8988T (cell line): ENCODE measurements around the gene ARSB.
"Not testable (repeated sequence)": the region's sequence is repeated elsewhere in the genome, so short reads cannot be mapped to it uniquely, and the experiment has no call there.

ENCODE experiments used
- DNase-seq: peaks from one replicate; pipeline ENCODE4 v3.0.0; 2011

ARSB gene

DNA sequence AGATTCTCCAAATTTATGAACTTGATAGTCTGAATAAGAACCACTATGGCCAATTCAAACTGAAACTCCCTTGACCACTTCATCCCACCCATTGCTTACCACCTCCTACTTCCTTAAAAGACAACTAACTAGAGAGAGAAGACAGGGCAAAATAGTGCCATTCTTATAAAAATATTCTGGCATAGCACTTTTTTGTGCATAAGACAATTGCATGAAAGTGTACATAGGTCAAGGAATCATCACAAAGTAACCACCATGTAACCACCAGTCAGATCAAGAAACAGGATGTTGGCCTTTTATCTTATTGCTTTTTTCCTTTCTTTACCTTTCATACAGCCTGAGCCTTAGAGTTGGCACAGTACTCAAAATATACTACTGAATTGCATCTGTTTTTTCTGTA is 8.1 kb upstream of the ARSB start:
- DNase-seq: no peak

- no peak for DNase-seq
Measured at GRCh38 chr5:78992146-78992545, 7.0 kb upstream of the ARSB start.

DNA sequence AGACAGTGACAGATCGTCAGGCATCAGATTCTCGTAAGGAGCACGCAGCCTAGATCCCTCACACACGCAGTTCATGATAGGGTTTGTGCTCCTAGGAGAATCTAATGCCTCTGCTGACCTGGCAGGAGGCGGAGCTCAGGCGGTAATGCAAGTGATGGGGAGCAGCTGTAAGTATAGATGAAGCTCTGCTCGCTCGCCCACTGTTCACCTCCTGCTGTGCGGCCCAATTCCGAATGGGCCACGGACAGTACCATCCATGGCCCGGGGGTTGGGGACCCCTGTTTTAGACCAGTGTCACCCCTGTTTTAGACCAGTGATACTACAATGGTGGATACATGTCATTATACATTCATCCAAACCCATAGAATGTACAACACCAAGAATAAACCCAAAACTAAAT is 4.0 kb upstream of the ARSB start:
- no peak for DNase-seq

DNA sequence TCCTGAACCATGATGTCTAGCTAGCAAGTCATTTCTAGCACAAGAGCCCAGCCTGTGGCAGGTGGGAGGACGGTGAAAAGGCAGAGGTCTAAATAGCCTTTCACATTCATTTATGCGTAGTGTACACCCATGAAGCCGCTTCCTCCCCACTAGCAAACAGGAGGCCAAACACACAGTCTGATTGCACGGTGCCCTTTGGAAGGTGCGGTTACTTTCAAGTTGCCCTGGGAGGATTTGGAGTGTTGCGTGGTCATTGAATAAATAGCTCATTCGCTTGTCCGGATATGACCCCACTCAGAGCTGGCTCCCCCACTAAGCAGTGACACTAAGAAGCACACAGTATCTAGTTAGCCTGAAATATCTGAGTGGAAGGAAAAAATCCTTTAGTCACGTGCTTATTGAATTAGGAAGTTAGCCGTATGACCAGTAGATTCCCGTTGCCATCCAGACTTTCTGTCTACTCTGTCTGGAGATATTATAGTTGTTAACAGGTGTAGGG is 664 bp upstream of the ARSB start:
- DNase-seq: no peak

DNA sequence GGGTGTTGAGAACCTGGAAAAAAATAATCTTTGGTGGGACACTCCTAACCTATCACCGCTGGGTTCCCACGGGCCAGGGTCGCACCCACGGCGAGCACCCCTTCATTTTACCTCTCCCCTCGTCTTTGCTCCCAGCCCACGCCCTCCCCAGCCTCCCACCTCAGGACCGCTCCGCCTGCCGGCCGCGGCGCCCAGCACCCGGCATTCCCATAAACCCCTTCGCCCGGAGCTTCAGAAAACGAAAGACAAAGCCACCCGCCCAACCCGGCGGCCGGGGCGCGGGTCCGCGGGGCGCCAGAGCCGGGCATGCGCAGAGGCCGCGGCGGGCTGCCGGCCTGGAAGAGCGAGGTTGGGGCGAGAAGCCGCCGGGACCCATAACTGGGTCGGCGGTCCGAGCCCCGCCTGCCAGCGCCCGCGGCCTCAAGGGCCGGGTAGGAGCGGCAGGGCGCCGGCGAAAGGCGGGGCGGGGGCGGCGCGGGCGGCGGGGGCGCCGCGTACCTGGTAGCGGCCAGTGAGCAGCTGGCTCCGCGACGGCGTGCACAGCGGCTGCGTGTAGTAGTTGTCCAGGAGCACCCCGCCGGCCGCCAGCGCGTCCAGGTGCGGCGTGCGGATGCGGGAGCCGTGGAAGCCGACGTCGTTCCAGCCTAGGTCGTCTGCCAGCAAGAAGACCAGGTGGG is 533 bp downstream of the ARSB start:
- DNase-seq: peak; percentile 73

- no peak for DNase-seq
Measured at GRCh38 chr5:78983601-78984438, 1.3 kb downstream of the ARSB start.

DNA sequence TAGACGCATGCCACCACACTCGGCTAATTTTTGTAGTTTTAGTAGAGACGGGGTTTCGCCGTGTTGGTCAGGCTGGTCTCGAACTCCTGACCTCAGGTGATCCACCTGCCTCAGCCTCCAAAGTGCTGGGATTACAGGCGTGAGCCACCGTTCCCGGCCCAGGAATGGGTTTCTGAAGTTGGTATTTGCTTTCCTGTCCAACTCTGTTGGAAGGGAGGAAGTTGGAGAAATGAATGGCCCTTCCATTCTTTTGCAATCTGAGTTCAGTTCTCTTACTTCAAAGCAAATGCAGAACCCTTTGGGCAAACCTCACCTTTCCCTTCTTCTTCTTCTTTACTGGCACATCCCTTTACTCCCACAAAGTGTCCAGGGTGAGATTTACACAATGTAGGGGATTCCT is 1.9 kb downstream of the ARSB start:
- not testable (repeated sequence) for DNase-seq

DNA sequence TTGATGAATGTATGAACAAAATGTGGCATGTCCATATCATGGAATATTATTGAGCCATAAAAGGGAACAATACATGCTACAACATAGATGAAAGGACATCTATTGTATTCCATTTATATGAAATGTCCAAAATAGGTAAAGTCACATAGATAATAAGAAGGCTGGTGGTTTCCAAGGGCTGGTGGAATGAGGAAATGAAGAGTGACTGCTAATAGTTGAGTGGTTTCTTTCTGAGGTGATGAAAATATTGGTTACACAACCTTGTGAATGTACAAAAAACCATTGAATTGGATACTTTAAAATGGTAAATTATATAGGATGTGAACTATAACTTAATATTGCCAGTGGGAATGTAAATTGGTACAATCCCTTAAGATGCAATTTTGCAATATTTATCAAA is 5.2 kb downstream of the ARSB start:
- no peak for DNase-seq

GRCh38 chr5:78979117-78979742 is 5.9 kb downstream of the ARSB start:
- no peak for DNase-seq

DNA sequence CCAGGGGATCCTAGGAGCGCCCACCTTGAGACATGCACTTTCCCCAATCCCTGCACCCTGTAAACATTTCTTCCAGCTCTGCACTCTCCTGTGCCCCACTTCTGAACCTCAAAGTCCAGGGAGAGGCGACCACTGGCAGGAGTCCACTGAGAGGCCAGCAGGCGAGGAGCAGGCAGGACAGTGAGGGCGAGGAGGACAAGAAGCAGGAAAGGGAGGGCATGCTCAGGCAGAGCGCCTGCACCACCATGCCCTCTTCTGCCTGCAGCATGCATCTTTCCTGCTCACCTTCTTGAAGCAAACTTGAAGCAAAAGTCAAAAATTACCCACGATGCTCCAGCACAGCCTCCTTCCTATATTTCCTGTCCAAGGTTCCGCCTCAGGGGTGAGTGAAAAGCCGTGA is 10.1 kb downstream of the ARSB start:
- no peak for DNase-seq

DNA sequence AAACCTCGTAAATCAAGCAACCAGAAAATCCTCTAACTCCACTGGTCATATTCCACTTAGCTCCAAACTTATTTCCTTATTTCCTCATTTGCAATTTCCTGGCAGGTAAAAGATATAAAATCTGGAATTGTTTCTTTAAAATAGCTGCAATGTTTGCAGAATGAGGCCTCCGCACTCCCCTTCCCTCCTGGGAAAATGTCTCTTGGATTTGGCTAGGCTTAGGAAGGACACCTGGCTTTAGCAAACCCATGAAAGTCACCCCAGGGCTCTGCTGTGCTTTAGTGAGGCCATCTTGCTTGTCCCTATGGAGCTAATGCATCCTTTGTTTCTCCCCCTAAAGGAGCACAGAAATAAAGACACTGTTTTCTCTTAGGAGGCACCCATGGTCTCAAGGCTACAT is 10.5 kb downstream of the ARSB start:
- no peak for DNase-seq

GRCh38 chr5:78974011-78974410 is 11.1 kb downstream of the ARSB start:
- no peak for DNase-seq

DNA sequence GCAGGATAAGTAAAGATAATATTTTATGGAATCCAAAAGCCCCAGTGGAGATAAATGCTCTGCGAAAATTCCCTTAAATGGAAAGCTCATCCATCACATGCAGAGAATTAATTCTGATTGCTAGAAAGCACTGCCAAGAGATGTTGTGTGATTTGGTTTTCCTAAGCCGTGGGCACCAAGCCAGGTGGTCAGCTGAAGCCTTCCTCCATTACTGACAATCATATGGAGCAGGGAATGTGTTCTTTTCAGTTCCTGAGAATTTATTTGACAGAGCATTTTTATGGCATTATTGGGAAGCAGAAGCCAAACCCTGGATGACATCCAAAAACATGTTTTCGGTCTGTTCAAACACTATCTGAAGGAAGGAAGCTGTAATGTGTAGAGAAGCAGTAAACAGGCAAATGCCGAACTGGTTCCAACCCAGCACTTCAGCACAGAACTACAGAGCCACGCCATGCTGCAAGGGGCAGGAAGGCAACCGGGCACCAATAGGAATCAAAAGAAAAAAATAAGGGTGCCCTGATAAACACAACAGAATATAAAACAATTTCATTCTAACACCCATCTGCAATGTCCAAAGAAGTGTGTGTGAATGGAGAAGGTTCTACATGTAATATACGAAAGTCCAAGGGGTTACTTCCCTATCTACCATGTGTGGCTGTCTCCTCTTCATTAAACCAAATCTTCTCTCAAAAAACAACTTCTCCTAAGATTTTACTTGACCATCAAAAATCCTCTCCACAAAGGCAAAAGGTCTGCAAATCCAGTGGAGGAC is 12.3 kb downstream of the ARSB start:
- DNase-seq: no peak

GRCh38 chr5:78971998-78972397 is 13.1 kb downstream of the ARSB start:
- no peak for DNase-seq

GRCh38 chr5:78968781-78969180 is 16.3 kb downstream of the ARSB start:
- no peak for DNase-seq

DNA sequence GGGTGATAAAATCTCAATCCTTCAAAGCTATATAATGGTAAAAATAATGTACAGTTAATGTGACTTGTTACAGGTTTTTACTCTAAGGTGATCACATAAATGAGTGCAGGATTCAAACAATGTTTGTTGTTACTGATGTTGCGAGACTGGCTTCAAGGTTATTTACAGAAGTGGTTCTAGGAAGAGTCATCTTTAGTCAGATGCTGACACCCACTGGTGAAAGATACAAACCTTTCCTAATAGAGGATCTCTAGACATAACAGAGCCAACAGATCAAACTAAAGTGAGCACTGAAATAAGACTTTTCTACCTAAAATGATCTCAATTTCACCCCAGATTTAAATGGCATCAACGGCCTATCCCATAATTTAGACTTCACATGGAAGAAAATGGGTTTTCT is 20.2 kb downstream of the ARSB start:
- no peak for DNase-seq

DNA sequence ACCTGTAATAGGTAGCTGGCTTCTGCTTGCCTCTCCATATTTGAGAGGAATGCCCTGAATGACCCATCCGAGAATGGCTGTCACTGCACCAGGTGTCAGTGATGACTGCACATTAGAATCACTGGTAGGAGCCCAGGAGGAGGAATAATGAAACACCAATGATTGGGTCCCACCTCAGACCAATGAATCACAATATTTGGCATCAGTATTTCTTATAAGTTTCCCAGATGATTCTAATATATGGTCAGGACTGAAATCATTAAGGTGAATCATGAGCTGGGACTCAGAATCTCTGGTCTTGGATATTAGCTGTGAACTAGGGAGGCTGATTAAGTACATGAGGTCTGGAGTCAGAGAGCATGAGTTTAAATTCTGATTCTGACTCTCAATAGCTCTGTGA is 23.4 kb downstream of the ARSB start:
- DNase-seq: no peak

GRCh38 chr5:78959767-78960166 is 25.3 kb downstream of the ARSB start:
- no peak for DNase-seq

DNA sequence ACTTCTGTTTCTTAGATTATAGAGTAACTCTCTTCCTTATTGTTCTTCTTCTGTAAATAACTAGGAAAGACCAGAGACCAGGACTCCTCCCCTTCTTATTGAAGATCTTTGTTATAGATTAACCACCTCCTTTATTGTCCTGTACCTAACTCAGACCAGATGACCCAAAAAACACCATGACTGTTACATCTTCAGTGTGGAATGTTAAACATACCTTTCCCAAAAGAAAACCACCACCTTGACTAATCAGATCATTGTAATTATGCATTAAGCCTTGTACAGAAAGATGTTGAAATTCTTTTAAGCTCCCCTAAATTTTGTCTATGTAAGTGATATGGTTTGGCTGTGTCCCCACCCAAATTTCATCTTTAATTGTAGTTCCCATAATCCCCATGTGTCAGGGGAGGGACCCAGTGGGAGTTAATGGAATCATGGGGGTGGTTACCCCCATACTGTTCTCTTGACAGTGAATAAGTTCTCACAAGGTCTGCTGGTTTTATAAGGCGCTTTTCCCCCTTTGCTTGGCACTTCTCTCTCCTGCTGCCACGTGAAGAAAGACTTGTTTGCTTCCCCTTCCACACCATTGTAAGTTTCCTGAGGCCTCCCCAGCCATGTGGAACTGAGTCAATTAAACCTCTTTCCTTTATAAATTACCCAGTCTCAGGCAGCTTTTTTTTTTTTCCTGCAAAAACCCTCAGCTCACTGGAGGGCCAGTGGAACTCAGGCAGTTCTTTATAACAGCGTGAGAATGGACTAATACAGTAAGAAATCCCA is 26.3 kb downstream of the ARSB start:
- DNase-seq: no peak

DNA sequence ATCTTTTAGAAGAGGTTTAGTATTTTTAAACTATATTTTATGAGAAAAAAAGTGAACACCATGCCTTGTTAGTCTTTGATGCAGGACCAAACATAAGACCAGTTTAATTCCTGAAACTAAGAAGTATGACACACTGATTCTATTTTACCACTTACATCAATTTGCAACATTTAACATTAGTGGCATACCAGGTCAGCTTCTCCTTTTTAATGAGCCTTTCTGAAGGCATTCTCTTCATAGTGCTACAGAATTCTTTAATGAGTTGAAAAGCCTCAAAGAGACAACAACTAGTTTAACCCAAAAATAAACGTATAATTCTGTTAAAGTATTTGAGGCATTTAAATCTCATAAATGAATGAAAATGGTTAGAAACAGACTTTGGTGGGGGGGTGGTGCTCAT is 28.2 kb downstream of the ARSB start:
- no peak for DNase-seq

DNA sequence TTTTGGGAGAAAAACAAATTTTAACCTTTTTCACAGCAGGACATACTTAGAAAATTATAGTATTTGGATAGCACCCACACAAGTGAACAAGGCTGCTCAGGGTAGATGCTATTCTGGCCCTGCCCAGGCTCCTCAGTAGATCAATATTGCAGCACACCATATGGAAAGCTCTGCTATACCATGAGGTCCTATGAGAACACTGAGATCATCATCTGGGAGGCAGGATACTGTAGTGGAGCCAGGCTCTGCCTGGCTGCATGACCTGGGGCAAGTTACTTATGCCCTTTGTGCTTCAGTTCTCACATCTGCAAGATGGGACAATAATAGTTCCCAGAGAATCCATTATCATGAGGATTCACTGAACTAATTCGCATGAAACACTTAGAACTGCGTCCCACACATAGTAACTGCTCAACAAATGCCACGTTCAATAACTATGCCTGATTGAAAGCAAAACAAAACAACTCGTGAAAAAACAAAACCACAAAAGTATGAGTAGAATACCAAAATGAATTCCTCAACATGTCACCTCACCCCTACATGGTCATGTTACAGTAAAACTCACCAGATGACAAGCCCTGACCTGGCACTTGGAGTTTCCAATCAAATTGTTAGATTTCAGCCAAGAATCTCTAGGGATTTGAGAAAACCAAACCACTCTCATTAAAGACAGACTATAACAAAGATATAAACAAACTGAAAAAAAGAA is 31.9 kb downstream of the ARSB start:
- no peak for DNase-seq

DNA sequence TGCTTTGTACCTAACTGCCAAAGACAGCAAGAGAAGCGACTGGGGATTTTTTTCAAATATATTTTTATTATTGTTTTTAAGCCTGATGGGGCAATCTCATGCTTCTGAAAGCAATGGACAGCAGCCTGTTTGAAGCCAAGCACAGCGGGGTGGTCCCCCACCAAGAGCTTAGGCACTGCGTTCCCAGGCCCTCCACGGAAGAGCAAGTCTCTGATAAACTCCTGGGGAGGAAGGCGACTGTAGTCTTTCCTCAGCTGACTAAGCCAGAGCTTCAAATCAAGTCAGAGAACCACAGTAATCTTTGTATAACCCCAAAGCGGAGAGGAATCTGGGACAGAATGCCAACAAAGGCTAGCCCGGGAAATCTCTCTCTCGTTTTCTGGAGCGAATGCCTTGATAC is 54.4 kb downstream of the ARSB start:
- DNase-seq: no peak
